Mononuclear cell (primary cell): ENCODE data around the gene CPZ. TPM values are rescaled to one million over a fixed set of nuclear protein-coding genes. Genes with fewer than 3 reads are reported as not detected.
"Not testable (repeated sequence)": the region's sequence is repeated elsewhere in the genome, so short reads cannot be mapped to it uniquely, and the experiment has no call there.

ENCODE experiments used
- H3K27me3 ChIP-seq: 2 replicates; pipeline ENCODE4 v1.6.0; 2011; ENCODE audit warnings: low read length, control low read depth; ENCODE audit not compliant: insufficient read depth
- H3K4me1 ChIP-seq: 2 replicates; pipeline ENCODE4 v1.5.1; 2011; ENCODE audit warnings: mild to moderate bottlenecking, low read length, control low read depth; ENCODE audit not compliant: insufficient read depth
- H3K4me3 ChIP-seq: 2 replicates; pipeline ENCODE4 v1.5.1; 2011; ENCODE audit warnings: mild to moderate bottlenecking, low read length, moderate library complexity
- H3K9me3 ChIP-seq: 2 replicates; pipeline ENCODE4 v1.5.1; 2011; ENCODE audit warnings: low read depth, mild to moderate bottlenecking, control low read depth, low read length
- total RNA-seq: library from RNA; depleted of rRNA; stranded (reverse); fragments of >200 nt; gene quantifications from one replicate; pipeline ENCODE4 v1.2.3, GENCODE V29; 2012

Gene CPZ
- total RNA-seq, 1 donor, result not detected

DNA sequence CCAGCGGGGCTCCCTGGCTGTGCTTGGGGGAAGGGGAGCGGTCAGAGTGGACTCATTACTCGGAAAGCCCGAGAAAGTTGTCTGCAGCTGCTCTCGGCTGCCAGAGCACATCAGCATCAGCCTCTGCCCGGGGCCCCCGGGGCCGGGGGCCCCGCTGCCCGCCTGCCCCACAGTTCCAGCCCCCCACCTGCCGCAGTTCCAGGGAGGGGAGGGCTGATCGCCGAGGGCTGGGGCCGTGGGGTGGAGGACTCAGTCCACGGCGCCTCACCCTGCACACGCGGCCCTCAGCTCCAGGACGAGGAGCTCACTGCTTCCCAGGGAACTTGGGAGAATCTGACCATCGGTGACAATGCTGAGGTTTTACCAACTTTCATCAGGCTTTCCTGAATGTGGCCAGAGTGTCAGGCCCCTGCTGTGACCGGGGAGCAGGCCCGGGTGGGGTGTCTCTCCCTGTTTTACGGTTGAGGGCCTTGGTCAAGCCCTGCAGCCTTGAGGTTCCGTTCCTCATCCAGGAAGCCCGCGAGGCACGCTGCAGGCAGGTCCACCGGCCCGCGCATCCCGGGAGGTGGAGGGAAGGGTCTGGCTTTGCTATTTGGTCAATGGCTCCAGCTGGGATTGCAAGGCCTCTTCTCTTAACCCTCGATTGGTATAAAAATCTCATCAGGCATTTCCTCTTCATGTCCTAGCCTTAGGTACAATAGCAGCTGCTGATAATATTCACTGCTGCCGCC, 57.2 kb downstream of the CPZ start:
- no peaks in the 10 kb centered on the region for H3K4me1 ChIP-seq
- H3K27me3 ChIP-seq, result no peaks in the 10 kb centered on the region
- no peaks in the 10 kb centered on the region for H3K9me3 ChIP-seq
- no peak overlapping the region for H3K4me3 ChIP-seq

DNA sequence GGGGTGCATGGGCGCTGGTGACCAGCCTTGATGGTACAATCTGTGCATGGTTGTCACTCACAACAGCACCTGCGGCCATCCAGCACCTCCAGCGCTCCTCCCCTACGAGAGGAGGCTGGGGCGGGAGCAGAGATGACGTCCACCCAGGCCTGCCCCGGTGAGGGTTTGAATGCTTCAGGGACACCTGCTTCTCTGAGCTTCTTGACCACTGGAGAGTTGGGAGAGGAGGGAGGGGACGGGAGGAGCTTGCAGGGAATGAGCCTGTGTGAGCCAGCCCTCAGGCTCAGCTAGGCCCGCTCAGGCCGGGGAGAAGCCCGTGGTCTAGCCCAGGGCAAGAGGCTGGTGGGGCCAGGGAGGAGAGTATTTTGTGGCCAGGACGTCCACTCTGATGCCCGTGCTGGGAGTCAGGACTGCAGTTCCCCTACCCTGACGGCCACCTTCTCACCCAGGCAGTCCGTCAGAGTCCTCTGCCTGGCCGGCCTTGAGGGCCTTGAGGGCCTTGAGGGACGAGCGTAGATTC, 59.2 kb downstream of the CPZ start:
- H3K4me3 ChIP-seq, result no peak overlapping the region
- H3K4me1 ChIP-seq, result no peaks in the 10 kb centered on the region
- H3K27me3 ChIP-seq, result no peaks in the 10 kb centered on the region
- no peaks in the 10 kb centered on the region for H3K9me3 ChIP-seq

DNA sequence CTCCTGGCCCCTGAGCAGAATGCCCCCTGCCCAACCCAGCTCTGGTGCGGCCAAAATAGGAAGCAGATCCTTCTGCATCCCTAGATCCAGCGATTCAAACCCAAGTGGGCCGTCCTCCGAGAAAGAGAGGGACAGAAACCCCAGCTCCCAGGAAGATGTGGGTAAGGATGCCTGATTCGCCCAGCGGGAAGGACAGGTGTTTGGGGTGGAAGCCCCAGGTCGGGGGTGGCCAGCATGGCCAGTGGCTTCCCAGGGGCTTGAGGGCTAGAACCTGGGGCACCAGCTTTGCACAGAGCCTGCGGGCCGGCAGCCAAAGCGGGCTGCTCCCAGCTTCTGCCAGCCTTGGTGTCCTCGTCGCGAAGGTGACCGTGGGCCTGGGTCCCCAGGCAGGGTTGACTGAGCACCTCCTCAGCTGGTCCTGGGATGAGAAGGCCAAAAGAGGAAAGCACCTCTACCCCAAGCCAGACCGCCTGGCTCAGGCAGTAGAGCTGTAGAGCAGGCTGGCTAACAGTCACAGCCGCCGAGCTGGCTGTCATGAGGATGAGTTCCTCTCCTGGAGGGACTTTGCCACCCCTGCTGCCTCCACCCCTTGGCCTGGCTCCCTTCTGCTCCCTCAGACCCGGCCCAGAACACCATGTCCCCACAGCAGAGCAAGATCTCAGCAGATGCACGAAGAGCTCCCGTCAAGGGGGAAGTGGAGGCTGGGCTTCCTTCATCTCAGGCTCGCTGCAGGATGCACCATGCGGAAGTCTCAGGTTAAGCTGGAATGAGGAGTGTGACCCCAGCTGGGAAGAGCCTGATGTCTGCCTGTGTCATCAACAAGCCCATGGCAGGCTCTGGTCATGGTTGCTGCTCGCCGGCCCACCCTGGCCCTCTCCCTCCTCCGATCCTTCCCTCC, 59.9 kb downstream of the CPZ start:
- H3K4me1 ChIP-seq, result no peaks in the 10 kb centered on the region
- H3K9me3 ChIP-seq, result no peaks in the 10 kb centered on the region

DNA sequence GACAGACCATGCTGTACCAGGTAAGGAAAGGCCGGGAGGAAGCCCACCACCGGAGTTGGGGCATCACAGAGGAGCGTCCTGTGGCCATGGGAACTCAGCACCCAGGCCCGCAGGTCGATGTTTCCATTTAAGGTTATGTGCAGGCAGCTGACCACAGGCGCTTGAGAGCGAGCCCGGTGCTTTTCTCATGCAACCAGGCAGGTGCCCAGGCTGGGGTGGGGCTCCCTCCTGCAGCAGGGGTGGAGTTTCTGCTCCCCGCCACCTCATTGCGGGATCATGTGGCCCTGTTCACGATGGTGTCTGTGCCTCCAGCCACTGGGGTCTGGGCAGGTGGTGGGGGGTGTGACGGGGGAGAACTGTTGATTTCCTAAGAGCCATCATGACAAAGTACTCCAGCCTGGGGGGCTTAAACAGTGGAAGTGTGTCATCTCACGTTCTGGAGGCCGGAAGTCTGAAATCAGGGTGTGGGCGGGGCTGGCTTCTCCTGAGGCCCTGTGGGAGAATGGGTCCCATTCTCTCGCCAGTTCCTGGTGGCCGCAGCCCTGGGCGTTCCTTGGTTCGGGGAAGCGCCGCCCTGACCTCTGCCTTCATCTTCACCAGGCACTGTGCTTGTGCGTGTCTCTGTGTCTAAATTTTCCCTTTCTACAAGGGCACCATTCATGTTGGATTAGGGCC, 60.9 kb downstream of the CPZ start:
- Histone ChIP-seq H3K9me3 (no peaks in the 10 kb centered on the region), H3K27me3 (no peaks in the 10 kb centered on the region), H3K4me1 (no peaks in the 10 kb centered on the region), H3K4me3 (no peak overlapping the region)

More for the DNA sequence above, 59.9 kb downstream of the CPZ start:
- Histone ChIP-seq H3K4me3 (no peak overlapping the region), H3K27me3 (no peaks in the 10 kb centered on the region)

DNA sequence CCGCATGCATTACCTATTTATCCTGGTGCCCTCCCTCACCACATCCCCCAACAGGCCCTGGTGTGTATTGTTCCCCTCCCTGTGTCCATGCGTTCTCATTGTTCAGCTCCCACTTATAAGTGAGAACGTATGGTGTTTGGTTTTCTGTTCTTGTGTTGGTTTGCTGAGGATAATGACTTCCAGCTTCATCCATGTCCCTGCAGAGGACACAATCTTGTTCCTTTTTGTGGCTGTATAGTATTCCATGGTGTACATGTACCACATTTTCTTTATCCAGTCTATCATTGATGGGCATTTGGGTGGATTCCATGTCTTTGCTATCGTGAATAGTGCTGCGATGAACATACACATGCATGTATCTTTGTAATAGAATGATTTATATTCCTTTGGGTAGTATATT, 61.6 kb downstream of the CPZ start:
- not testable (repeated sequence) for H3K4me3 ChIP-seq, H3K9me3 ChIP-seq, H3K4me1 ChIP-seq, H3K27me3 ChIP-seq

DNA sequence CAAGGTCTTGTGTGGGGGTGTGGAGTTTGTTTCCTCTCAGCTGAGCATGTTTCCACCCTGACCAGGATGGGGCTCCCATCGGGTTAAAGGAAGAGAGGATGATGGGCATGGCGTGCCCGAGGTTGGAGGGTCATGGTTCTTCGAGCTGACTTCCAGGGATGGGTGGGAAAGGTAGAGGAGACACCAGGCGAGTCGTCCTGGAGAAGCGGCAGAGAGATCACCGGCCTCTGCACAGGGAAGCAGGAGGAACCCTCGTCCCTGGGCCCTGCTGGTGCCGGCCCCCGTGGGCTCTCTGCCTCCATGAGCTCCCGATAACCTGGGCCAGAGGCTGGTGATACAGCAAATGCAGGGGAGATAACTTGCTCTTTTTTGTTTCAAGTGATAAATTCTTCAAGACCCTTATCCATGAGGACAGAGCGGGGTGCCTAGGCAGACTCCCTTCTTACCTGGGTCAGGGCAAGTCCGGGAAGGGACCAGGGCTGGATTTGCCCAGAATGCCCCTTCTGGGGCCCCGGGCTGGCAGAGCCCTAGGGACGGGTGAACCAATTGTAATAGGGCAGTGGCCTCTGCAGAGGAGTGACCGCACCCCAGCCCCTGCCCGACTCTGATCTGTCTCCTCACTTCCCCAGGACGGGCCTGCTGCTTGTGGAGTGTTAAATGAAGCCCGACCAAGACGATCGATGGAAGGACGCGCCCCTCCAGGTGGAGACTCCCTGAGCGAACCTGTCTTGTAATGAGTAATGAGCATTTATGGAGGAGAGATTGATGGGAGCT, 63.0 kb downstream of the CPZ start:
- H3K4me1 ChIP-seq, result no peaks in the 10 kb centered on the region
- H3K9me3 ChIP-seq, result no peaks in the 10 kb centered on the region
- H3K27me3 ChIP-seq, result no peaks in the 10 kb centered on the region
- no peak overlapping the region for H3K4me3 ChIP-seq

DNA sequence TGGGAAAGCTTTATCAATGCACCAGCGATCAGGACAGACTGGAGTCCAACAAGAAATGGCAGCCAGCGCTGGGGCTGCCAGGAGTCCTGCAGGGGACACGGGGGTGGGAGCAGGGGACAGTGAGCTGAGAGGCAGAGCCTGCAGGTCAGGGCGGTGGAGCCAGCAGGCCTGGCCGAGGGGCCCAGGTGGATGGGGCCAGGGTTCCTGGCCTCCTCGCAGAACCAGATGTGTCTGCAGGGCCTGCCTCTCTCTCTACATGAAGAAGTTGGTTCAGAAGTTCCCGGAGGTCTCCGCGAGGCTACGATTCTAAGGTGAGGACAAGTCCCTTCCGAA, 63.6 kb downstream of the CPZ start:
- Histone ChIP-seq H3K4me3 (no peak overlapping the region), H3K4me1 (no peaks in the 10 kb centered on the region)

DNA sequence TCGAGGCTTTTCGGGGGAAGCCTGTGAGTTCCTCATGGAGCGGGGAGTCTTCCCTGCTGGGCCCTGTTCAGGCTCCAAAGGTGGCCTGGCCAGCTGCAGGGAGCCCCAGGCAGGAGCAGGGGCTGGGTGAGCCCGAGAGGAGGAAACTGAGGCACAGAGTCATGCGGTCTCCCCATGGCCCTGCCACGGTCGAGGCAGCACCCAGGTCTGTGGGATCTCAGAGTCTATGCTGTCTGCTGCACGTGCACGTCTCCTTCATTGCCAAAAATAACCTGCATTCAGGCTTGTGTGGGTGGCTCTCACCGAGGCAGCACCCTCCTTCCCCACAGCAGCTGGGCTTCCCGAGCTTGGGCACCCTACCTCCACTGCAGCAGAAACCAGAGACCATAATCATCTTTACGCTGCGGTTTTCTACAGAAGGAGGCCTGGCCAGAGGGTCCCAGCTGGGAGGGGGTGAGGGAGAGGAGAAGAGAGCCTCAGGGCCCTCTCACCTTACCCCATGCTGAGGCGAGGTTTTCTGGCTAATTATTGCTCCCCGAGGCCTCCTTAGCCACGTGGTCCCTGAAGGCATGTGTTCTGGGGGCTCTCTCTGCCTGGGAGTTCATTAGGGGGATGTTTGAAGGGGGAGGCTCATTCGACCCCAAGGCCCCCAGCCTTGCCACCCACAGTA, 64.3 kb downstream of the CPZ start:
- no peaks in the 10 kb centered on the region for H3K9me3 ChIP-seq
- H3K4me1 ChIP-seq, result no peaks in the 10 kb centered on the region
- H3K4me3 ChIP-seq, result no peak overlapping the region
- H3K27me3 ChIP-seq, result no peaks in the 10 kb centered on the region

More for the DNA sequence above, 63.6 kb downstream of the CPZ start:
- Histone ChIP-seq H3K9me3 (no peaks in the 10 kb centered on the region), H3K27me3 (no peaks in the 10 kb centered on the region)

DNA sequence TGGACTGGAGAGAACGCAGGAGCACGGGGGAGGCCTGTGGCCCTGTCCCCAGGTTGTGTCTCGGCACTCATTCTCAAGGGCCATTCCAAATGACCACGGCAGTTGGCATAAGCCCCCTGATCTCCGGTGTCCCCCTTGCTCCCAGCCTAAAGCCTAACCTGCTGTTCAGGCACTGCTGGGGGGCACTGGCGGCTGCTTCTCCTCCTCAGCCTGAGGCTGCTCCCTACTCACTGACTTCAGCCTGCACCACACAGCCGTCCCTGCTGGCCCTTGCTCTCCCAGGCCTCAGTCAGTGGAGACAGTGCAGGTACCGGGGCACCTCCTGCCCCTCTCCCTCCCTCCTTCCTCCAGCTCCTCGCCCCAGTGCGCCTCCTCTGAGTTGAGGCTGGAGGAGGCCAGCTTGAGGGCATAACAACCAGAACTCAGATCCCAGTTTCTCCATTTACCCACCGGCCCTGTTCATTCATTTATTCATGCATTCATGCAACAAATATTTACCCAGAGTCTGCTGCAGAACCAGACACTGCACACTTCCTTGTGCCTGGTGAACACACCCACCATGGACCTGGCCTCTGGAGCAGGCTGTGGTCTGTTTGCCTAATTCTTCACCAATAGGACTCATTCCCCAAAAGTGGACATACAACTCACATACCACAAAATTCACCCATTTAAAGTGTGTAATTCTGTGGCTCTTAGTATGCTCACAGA, 65.0 kb downstream of the CPZ start:
- Histone ChIP-seq H3K4me1 (no peaks in the 10 kb centered on the region), H3K9me3 (no peaks in the 10 kb centered on the region), H3K4me3 (no peak overlapping the region), H3K27me3 (no peaks in the 10 kb centered on the region)

DNA sequence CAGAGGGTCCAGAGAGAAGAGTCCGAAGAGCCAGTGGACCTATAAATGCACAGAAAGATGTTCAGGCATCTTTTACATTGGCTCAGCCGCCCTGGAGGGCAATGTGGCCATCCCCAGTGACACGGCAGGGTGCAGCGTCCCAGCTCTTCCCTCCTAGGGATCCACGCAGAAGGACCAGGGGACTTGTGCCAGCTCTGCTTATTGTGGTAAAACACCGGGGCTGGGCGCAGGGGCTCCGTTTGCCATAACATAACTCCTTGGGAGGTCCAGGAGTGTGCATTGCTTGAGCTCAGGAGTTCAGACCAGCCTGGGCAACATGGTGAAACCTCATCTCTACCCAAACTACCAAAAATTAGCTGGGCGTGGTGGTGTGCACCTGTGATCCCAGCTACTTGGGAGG, 70.2 kb downstream of the CPZ start:
- Histone ChIP-seq H3K4me1 (no peaks in the 10 kb centered on the region), H3K9me3 (no peaks in the 10 kb centered on the region), H3K27me3 (no peaks in the 10 kb centered on the region), H3K4me3 (no peak overlapping the region)

DNA sequence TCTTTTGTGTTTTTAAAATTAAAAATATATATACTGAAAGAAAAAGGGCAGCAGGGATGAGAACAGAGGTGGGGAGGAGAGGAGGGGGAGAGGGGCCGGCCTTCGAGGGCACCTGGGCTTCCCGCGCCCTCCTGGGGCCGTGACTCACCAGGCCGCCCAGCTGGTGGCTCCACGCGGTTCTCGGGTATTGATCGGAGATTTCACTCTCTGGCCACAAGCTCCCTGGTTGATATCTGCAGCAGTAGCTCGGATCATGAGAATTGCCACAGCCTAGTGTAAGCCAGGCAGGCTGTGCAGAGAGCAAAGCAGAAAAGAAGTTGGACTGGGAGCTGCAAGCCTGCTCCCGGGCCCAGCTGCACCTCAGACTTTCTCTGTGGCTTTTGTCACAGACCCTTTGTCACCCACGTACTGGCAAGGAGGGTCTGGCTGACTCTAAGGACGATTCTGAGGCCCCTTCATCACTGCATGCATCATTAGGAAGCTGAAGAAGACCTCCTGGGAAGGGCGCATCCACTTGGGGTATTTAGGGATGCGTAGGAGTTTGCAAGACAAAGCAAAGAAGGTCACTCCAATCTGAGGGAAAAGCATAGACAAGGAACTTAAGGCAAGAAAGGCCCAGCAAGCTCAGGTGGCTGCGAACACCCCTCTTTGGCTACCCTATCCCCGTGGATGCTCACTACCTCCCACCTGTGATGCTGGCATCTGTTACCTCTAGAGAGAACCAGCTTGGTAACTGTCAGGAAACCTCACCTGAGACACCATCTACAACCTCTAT, 71.7 kb downstream of the CPZ start:
- H3K4me3 ChIP-seq, result no peak overlapping the region
- no peaks in the 10 kb centered on the region for H3K9me3 ChIP-seq
- no peaks in the 10 kb centered on the region for H3K4me1 ChIP-seq
- H3K27me3 ChIP-seq, result no peaks in the 10 kb centered on the region

DNA sequence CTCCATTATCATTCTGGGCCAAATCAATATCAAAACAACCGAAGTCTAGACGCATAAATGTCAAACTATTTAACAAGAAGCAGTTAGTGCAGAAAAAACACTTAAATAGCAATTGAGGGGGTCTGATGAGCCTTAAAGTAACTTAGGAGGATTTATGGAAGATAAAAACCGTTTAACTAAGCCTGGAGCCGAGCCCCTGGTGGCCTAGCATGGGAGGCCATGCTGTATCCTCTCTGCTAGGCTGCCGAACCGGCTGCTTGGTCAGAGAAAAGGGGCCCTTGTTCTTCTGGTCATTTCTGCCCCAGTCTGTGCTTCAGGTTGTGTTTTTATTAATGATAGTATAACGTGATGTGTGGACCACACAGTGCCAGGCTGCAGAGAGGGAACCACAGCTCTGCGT, 72.4 kb downstream of the CPZ start:
- no peaks in the 10 kb centered on the region for H3K27me3 ChIP-seq
- no peaks in the 10 kb centered on the region for H3K9me3 ChIP-seq
- H3K4me1 ChIP-seq, result no peaks in the 10 kb centered on the region
- H3K4me3 ChIP-seq, result no peak overlapping the region
